ENCODE measurements around the gene TPSD1. TPM values are rescaled to one million over a fixed set of nuclear protein-coding genes. Genes with fewer than 3 reads are reported as not detected.
"Not testable (repeated sequence)": the region's sequence is repeated elsewhere in the genome, so short reads cannot be mapped to it uniquely, and the experiment has no call there.

Gene TPSD1
- total and polyA plus RNA-seq, 4 experiments from 2014 or later, result not detected

GRCh38 chr16:1245452-1246020 lies 10.3 kb upstream of the TPSD1 start:
- POLR2A ChIA-PET (ENCODE audit: partially characterized antibody), result interaction anchor here (0.6 kb wide), 1 partner anchor 115 kb away, joined by 3 read pairs; no protein-coding TSS in a partner anchor
- Histone ChIP-seq H3K36me3 (ENCODE audit: insufficient read depth, low read length) (no peaks in the 10 kb centered on the region), H3K4me1 (ENCODE audit: insufficient read depth, low read length) (no peaks in the 10 kb centered on the region), H3K4me3 (ENCODE audit: low read length in 2 of 2) (no peak overlapping the region), H3K27me3 (ENCODE audit: insufficient read depth, low read length) (no peaks in the 10 kb centered on the region), H3K27ac (ENCODE audit: low read depth, low read length) (no peak overlapping the region), H3K9me3 (ENCODE audit: control insufficient read depth in 1 of 2, low read length in 2 of 2) (no peaks in the 10 kb centered on the region)
- Mint-ChIP-seq H3K4me1 (peaks cover 0 to 3% (median under 1%) of the 10 kb centered on the region in 4 donors), H3K27ac (no peak overlapping the region), H3K9me3 (no peaks in the 10 kb centered on the region), H3K36me3 (no peaks in the 10 kb centered on the region), H3K4me3 (no peak overlapping the region), H3K27me3 (peaks cover 4 to 7% of the 10 kb centered on the region in 2 donors)
- no peak for DNase-seq
- CTCF ChIA-PET (ENCODE audit: partially characterized antibody), result no interaction called here
- intact Hi-C loops (cut with micrococcal nuclease), result no loop called here

DNA sequence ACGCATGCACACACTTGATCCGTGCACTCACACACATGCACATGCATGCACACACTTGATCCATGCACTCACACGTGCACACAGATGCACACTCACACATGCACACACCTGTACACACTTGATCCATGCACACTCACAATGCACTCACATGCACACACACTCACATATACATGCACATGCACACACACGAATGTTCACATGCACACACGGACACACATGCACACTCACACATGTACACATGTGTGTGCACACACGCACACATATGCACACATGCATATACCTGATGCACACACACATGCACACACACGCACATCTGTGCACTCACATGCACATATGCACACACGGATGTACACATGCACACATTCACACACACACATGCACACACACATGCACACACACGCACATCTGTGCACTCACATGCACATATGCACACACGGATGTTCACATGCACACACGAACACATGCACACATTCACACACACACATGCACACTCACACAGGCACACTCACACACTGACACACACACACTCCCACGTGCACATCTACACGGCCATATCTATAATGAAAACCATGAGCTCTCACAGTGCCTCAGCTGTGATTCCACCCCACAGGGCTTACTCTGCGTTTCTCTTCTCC lies 7.8 kb upstream of the TPSD1 start:
- H3K27ac Mint-ChIP-seq, result peak overlapping the region in 2 of 7 donors; percentile 17 to 24
- H3K9me3 Mint-ChIP-seq; H3K27me3 Mint-ChIP-seq; H3K4me1 Mint-ChIP-seq; DNase-seq; CTCF ChIA-PET (ENCODE audit: partially characterized antibody); H3K36me3 ChIP-seq (ENCODE audit: insufficient read depth, low read length); H3K4me3 ChIP-seq (ENCODE audit: low read length in 2 of 2); H3K4me1 ChIP-seq (ENCODE audit: insufficient read depth, low read length); POLR2A ChIA-PET (ENCODE audit: partially characterized antibody); H3K27ac ChIP-seq (ENCODE audit: low read depth, low read length); H3K9me3 ChIP-seq (ENCODE audit: control insufficient read depth in 1 of 2, low read length in 2 of 2); intact Hi-C loops (cut with micrococcal nuclease); H3K36me3 Mint-ChIP-seq; H3K27me3 ChIP-seq (ENCODE audit: insufficient read depth, low read length): not testable (repeated sequence)
- H3K4me3 Mint-ChIP-seq, result peak overlapping the region in 1 of 8 donors; percentile 15

- H3K4me1 Mint-ChIP-seq; H3K9me3 ChIP-seq (ENCODE audit: control insufficient read depth in 1 of 2, low read length in 2 of 2); H3K36me3 ChIP-seq (ENCODE audit: insufficient read depth, low read length); H3K27ac Mint-ChIP-seq; H3K9me3 Mint-ChIP-seq; H3K27ac ChIP-seq (ENCODE audit: low read depth, low read length); H3K4me1 ChIP-seq (ENCODE audit: insufficient read depth, low read length); H3K27me3 ChIP-seq (ENCODE audit: insufficient read depth, low read length); CTCF ChIA-PET (ENCODE audit: partially characterized antibody); POLR2A ChIA-PET (ENCODE audit: partially characterized antibody); intact Hi-C loops (cut with micrococcal nuclease); H3K4me3 ChIP-seq (ENCODE audit: low read length in 2 of 2); DNase-seq; H3K36me3 Mint-ChIP-seq; H3K27me3 Mint-ChIP-seq; H3K4me3 Mint-ChIP-seq: not testable (repeated sequence)
Measured at GRCh38 chr16:1249031-1249755, 6.7 kb upstream of the TPSD1 start.

DNA sequence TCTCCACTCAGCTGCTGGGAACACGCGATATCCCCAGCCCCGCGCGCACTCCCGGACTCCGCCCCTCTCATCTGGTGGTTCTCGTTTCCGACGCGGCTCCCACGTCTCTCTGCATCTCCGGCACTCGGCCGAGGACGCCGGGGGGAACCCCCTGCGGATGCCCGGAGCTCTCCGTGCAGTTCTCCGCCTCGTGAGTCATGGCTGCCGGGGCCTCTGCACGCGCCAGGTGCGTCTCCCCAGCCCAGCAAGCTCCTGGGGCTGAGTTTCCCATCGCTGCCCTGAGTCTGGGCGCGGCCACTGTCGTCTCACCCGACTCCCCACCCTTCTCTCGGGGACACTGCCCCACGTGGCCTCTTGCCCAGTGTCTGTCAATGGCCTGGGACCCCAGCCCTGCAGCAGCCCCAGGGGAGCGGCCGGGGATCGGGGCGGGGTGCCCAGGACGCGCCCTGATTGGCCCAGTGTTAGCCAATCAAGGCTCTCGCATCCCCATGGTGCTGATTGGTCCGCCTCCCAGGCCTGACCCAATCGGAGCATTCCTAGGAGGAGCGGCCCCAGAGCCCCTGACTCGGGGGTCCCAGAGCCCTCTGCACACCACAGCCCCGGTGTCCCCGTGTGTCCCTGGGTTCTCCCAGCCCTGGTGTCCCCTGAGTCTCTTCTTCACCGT lies 2.0 kb upstream of the TPSD1 start:
- H3K27me3 Mint-ChIP-seq; H3K4me3 Mint-ChIP-seq; H3K4me1 Mint-ChIP-seq; H3K4me3 ChIP-seq (ENCODE audit: low read length in 2 of 2); H3K9me3 Mint-ChIP-seq; POLR2A ChIA-PET (ENCODE audit: partially characterized antibody); H3K27ac Mint-ChIP-seq; H3K4me1 ChIP-seq (ENCODE audit: insufficient read depth, low read length); H3K36me3 Mint-ChIP-seq; CTCF ChIA-PET (ENCODE audit: partially characterized antibody); H3K27ac ChIP-seq (ENCODE audit: low read depth, low read length); H3K36me3 ChIP-seq (ENCODE audit: insufficient read depth, low read length); H3K9me3 ChIP-seq (ENCODE audit: control insufficient read depth in 1 of 2, low read length in 2 of 2); intact Hi-C loops (cut with micrococcal nuclease); DNase-seq; H3K27me3 ChIP-seq (ENCODE audit: insufficient read depth, low read length): not testable (repeated sequence)

DNA sequence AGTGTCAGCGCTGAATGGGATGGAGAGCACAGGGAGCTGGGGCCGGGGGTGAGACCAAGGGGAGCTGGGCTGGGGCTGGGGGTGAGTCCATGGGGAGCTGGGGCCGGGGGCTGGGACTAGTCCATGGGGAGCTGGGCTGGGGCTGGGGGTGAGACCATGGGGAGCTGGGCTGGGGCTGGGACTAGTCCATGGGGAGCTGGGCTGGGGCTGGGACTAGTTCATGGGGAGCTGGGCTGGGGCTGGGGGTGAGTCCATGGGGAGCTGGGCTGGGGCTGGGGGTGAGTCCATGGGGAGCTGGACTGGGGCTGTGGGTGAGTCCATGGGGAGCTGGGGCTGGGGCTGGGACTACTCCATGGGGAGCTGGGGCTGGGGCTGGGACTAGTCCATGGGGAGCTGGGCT lies 1.0 kb upstream of the TPSD1 start:
- H3K9me3 Mint-ChIP-seq; H3K36me3 Mint-ChIP-seq; H3K9me3 ChIP-seq (ENCODE audit: control insufficient read depth in 1 of 2, low read length in 2 of 2); DNase-seq; H3K27ac ChIP-seq (ENCODE audit: low read depth, low read length); CTCF ChIA-PET (ENCODE audit: partially characterized antibody); H3K4me3 ChIP-seq (ENCODE audit: low read length in 2 of 2); H3K36me3 ChIP-seq (ENCODE audit: insufficient read depth, low read length); H3K27me3 ChIP-seq (ENCODE audit: insufficient read depth, low read length); H3K4me3 Mint-ChIP-seq; H3K27ac Mint-ChIP-seq; H3K4me1 Mint-ChIP-seq; H3K27me3 Mint-ChIP-seq; intact Hi-C loops (cut with micrococcal nuclease); H3K4me1 ChIP-seq (ENCODE audit: insufficient read depth, low read length): not testable (repeated sequence)
- POLR2A ChIA-PET (ENCODE audit: partially characterized antibody), result interaction anchor here (0.6 kb wide), 1 partner anchor 601 kb away, joined by 4 read pairs; no protein-coding TSS in a partner anchor

DNA sequence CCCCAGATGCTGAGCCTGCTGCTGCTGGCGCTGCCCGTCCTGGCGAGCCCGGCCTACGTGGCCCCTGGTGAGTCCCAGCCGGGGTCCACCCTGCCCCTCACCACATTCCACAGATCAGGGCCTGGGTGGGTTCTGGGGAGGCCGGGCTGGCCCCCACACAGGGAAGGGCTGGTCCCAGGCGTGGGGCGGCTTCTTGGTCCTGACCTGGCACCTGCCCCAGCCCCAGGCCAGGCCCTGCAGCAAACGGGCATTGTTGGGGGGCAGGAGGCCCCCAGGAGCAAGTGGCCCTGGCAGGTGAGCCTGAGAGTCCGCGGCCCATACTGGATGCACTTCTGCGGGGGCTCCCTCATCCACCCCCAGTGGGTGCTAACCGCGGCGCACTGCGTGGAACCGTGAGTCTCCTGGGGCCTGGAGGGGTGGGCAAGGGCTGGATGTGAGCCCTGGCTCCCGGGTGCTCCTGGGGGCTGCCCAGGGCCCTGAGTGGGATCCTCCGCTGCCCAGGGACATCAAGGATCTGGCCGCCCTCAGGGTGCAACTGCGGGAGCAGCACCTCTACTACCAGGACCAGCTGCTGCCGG lies 516 bp downstream of the TPSD1 start:
- H3K27ac ChIP-seq (ENCODE audit: low read depth, low read length); H3K4me1 ChIP-seq (ENCODE audit: insufficient read depth, low read length); H3K36me3 ChIP-seq (ENCODE audit: insufficient read depth, low read length); H3K36me3 Mint-ChIP-seq; H3K4me3 ChIP-seq (ENCODE audit: low read length in 2 of 2); H3K4me3 Mint-ChIP-seq; H3K9me3 ChIP-seq (ENCODE audit: control insufficient read depth in 1 of 2, low read length in 2 of 2); POLR2A ChIA-PET (ENCODE audit: partially characterized antibody); H3K27me3 ChIP-seq (ENCODE audit: insufficient read depth, low read length); H3K4me1 Mint-ChIP-seq; H3K27ac Mint-ChIP-seq; DNase-seq; CTCF ChIA-PET (ENCODE audit: partially characterized antibody); H3K9me3 Mint-ChIP-seq; intact Hi-C loops (cut with micrococcal nuclease): not testable (repeated sequence)
- H3K27me3 Mint-ChIP-seq, result peaks cover 9 to 11% of the 10 kb centered on the region in 2 donors

DNA sequence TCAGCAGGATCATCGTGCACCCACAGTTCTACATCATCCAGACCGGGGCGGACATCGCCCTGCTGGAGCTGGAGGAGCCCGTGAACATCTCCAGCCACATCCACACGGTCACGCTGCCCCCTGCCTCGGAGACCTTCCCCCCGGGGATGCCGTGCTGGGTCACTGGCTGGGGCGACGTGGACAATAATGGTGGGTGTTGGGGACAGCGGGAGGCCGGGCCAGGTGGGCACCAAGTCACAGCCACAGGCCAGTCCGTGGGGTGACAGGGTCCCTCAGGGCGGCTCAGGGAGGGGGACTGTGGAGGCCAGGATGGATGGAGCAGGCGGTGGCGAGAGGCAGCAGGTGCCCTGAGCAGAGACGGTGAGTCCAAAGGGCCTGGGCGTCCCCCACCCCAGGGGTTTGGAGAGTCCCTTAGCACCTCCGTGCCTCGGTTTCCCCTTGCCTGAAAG lies 1.0 kb downstream of the TPSD1 start:
- no peaks in the 10 kb centered on the region for H3K27me3 ChIP-seq (ENCODE audit: insufficient read depth, low read length)
- no peaks in the 10 kb centered on the region for H3K36me3 ChIP-seq (ENCODE audit: insufficient read depth, low read length)
- no peak overlapping the region for H3K27ac Mint-ChIP-seq
- CTCF ChIA-PET (ENCODE audit: partially characterized antibody), result no interaction called here
- POLR2A ChIA-PET (ENCODE audit: partially characterized antibody), result no interaction called here
- H3K9me3 Mint-ChIP-seq, result no peaks in the 10 kb centered on the region
- H3K27me3 Mint-ChIP-seq, result peaks cover 11 to 12% of the 10 kb centered on the region in 2 donors
- H3K27ac ChIP-seq (ENCODE audit: low read depth, low read length), result no peak overlapping the region
- no peaks in the 10 kb centered on the region for H3K36me3 Mint-ChIP-seq
- no peak overlapping the region for H3K4me3 Mint-ChIP-seq
- intact Hi-C loops (cut with micrococcal nuclease), result no loop called here
- H3K4me3 ChIP-seq (ENCODE audit: low read length in 2 of 2), result no peak overlapping the region
- no peaks in the 10 kb centered on the region for H3K9me3 ChIP-seq (ENCODE audit: control insufficient read depth in 1 of 2, low read length in 2 of 2)
- no peak for DNase-seq
- H3K4me1 Mint-ChIP-seq, result peaks cover 4 to 10% (median 5%) of the 10 kb centered on the region in 4 donors
- H3K4me1 ChIP-seq (ENCODE audit: insufficient read depth, low read length), result peaks cover 10% of the 10 kb centered on the region
